Ishikawa (cell line): ENCODE measurements around the gene LCN2.

Experiments used
- CREB1 ChIP-seq: IDR thresholded peaks from 2 replicates; pipeline ENCODE4 v1.6.1; 2012; ENCODE audit warnings: low read depth
- EP300 ChIP-seq: IDR thresholded peaks from 2 replicates; pipeline ENCODE4 v1.6.1; 2012; ENCODE audit warnings: borderline replicate concordance
- TCF12 ChIP-seq: IDR thresholded peaks from 2 replicates; pipeline ENCODE4 v1.6.1; 2012; ENCODE audit warnings: low read depth
- TEAD4 ChIP-seq: IDR thresholded peaks from 2 replicates; pipeline ENCODE4 v1.6.1; 2012
- YY1 ChIP-seq: IDR thresholded peaks from 2 replicates; pipeline ENCODE4 v1.6.1; 2012; ENCODE audit warnings: low read depth
- TF ChIP-seq, protein P1 (sequence below): IDR thresholded peaks from 2 replicates; pipeline ENCODE4 v1.6.1; 2012
- TF ChIP-seq, protein P2 (sequence below): IDR thresholded peaks from 2 replicates; pipeline ENCODE4 v1.6.1; 2012; ENCODE audit warnings: low read depth, mild to moderate bottlenecking

DNA sequence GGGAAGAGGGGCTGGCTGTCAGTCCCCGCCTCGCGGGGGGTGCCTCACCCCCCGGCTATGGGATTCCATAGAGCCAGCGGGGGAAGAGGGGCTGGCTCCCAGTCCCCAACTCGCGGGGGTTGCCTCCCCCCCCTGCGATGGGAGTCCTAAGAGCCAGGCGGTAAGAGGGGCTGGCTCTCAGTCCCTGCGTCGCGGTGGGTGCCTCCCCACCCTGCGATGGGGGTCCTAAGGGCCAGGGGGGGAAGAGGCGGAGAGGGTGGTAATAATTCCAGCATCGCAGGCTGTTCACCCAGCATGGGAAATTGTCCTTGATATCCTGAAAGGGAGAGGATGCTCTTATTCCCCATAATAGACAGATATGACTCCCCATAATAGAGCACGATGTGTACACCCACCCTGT lies 9.6 kb upstream of the LCN2 start:
- no peak for TF ChIP-seq TCF12
- no peak for TF ChIP-seq EP300
- TF ChIP-seq, protein P1, sequence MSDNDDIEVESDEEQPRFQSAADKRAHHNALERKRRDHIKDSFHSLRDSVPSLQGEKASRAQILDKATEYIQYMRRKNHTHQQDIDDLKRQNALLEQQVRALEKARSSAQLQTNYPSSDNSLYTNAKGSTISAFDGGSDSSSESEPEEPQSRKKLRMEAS, result no peak
- TF ChIP-seq TEAD4, result no peak
- no peak for TF ChIP-seq CREB1
- TF ChIP-seq YY1, result no peak
- TF ChIP-seq, protein P2, sequence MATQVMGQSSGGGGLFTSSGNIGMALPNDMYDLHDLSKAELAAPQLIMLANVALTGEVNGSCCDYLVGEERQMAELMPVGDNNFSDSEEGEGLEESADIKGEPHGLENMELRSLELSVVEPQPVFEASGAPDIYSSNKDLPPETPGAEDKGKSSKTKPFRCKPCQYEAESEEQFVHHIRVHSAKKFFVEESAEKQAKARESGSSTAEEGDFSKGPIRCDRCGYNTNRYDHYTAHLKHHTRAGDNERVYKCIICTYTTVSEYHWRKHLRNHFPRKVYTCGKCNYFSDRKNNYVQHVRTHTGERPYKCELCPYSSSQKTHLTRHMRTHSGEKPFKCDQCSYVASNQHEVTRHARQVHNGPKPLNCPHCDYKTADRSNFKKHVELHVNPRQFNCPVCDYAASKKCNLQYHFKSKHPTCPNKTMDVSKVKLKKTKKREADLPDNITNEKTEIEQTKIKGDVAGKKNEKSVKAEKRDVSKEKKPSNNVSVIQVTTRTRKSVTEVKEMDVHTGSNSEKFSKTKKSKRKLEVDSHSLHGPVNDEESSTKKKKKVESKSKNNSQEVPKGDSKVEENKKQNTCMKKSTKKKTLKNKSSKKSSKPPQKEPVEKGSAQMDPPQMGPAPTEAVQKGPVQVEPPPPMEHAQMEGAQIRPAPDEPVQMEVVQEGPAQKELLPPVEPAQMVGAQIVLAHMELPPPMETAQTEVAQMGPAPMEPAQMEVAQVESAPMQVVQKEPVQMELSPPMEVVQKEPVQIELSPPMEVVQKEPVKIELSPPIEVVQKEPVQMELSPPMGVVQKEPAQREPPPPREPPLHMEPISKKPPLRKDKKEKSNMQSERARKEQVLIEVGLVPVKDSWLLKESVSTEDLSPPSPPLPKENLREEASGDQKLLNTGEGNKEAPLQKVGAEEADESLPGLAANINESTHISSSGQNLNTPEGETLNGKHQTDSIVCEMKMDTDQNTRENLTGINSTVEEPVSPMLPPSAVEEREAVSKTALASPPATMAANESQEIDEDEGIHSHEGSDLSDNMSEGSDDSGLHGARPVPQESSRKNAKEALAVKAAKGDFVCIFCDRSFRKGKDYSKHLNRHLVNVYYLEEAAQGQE, result no peak
